Measurements from ENCODE around the gene PC.
"Not testable (repeated sequence)": the region's sequence is repeated elsewhere in the genome, so short reads cannot be mapped to it uniquely, and the experiment has no call there.

The PC gene

DNA sequence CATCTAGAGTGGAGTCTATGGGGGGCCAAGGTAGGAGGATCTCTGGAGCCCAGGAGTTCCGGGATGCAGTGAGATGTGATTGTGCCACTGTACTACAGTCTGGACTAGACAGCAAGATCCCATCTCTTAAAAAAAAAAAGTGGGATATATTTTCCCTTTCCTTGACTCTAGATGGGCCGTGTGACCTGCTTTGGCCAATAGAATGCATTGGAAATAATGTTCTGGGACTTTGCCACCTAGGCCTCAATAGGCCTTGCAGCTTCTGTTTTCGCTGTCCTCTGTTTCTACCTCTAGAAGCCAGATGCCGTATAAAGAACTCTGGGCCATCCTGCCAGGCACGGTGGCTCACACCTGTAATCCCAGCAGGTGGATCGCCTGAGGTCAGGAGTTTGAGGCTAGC is 20.5 kb upstream of the PC start:
- DNase-seq (ENCODE audit: low read depth, low spot score): no peak

GRCh38 chr11:66978229-66978628 is 20.0 kb upstream of the PC start:
- DNase-seq (ENCODE audit: low read depth, low spot score): no peak

DNA sequence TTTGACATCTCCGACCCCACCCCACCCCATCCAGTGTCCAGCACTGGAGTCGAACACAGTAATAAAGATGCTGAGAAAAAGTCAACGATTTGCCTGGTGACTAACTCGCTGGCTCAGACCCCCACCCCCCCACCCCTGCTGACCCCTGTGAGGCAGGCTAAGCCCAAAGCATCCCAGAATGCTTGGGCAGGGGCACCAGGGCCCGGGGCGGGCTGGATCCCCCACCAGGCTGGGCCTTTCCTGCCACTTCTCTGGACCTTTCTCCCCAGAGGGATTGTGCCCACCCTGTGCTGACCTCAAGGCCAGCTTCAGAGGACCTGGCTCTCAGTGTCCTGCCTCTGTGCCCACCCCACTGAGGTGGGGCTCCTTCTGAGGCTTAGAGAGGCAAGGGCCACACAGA is 18.7 kb upstream of the PC start:
- no peak for DNase-seq (ENCODE audit: low read depth, low spot score)

DNA sequence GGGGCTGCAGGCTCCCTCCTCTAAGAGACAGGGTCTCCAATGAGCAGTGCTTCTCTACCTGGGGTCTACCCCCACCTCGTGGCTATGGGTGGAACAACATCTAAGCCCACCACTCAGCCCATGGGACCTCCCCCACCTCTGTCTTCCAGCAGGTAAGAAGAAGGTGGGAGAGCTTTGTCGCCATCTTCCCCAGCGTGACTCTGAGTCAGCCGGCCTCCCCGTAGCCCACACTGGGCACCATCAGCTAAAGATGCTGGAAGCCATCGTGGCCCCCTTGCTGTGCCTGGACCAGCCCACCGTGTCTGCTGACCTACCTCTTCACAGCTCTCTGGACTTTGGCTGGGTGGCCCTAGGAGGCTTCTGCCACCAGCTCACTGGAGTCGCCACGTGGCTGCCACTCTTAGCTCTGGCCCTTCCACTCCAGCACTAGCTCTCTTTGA is 17.9 kb upstream of the PC start:
- DNase-seq (ENCODE audit: low read depth, low spot score): no peak

GRCh38 chr11:66975405-66976027 is 17.3 kb upstream of the PC start:
- DNase-seq (ENCODE audit: low read depth, low spot score): no peak

GRCh38 chr11:66974724-66975404 is 16.7 kb upstream of the PC start, which contains the start of gene C11orf86:
TSS of gene C11orf86 (plus strand) at chr11:66975304. CDS start at chr11:66975363, 59 bp downstream.
- no peak for DNase-seq (ENCODE audit: low read depth, low spot score)

DNA sequence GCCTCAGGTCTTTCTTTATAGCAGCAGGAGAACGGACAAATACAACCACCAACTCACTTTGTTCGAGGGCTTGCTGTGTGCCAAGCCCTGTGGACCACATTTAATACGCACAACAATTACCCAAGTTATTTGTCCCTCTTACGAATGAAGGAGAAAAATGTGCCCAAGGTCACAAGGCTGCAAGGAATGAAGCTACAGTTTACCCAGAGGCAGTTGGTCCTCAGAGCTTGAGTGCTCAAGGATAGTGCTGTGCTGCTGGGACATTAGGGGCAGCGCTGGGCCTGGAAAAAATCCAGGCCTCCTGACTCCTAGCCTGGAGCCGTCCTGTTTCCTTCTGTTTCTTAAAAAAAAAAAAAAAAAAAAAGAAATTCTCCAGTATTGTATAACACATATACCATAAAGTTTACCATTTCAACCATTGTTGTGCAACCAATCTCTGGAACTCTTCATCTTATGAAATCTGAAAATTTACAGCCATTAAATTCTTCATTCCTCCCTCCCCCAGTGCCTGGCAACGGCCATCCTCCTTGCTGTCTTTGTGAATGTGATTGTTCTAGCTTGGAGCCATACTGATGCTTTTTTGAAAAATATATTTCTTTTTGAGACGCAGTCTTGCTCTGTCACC is 15.9 kb upstream of the PC start:
- no peak for DNase-seq (ENCODE audit: low read depth, low spot score)

- DNase-seq (ENCODE audit: low read depth, low spot score): no peak
These were observed 13.3 kb upstream of the PC start for GRCh38 chr11:66971488-66971887.

DNA sequence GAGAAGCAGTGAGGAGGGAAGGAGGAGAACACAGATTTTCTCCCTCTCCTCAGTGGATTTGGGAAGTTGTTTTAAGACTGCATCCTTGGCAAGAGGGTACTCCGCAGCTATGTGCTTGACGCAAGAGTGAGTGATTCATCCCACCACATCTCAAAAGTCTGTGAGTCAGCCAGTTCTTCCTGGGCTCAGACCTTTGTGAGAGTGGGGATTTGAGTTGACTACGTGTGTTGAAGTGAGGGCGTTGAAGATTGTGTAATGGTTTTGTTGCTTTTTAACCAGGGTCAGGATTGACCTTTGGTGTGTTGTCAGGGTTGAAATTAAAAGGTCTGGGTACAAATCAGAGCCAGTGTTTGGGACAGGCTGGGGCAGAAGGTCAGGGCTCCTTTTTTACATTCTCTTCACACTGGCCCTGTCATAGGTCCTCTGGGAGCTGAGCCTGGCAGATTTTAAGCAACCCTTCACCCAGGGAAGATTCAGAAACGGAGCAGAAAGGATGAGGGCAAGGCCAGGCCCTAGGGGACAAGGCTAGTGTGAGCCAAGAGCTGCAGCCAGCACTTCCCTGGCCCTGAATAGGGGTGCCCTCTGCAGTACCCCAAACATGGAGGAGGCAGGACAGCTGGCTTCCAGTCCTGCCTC is 12.7 kb upstream of the PC start:
- no peak for DNase-seq (ENCODE audit: low read depth, low spot score)

GRCh38 chr11:66970371-66970806 is 12.2 kb upstream of the PC start:
- no peak for DNase-seq (ENCODE audit: low read depth, low spot score)

DNA sequence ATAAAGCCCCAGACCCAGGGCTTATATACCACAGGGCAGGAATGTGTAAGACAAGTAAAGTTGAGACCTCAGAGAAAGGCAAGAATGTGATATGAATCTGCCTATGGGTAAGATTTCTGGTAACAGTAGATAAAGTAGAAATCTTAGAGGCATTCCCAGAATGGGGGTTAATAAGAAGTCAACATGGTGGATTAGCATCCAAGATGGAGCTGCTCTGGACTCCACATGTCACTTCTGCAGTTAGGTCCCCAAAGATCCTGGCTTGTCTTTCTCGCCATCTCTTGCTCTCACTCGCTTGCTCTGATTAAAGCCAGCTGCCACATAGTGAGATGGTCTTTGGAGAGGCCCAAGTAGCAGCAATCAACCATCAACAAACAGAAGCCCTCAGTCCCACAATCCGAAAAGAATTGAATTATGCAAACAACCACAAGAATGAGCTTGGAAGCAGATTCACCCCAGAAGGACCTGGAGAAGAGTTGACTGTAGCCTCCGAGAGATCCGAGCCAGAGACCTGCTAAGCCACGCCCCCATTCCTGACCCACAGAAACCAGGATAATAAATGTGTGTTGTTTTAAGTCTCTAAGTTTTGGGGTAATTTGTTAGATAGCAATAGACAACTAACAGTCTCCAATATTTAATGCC is 11.5 kb upstream of the PC start:
- no peak for DNase-seq (ENCODE audit: low read depth, low spot score)

- no peak for DNase-seq (ENCODE audit: low read depth, low spot score)
These were observed 9.7 kb upstream of the PC start for GRCh38 chr11:66967670-66968425.

GRCh38 chr11:66966351-66966750 is 8.2 kb upstream of the PC start:
- no peak for DNase-seq (ENCODE audit: low read depth, low spot score)

- DNase-seq (ENCODE audit: low read depth, low spot score): no peak
These were observed 6.3 kb upstream of the PC start for GRCh38 chr11:66964495-66964894.

- no peak for DNase-seq (ENCODE audit: low read depth, low spot score)
These were observed 4.6 kb upstream of the PC start for GRCh38 chr11:66962801-66963200.

GRCh38 chr11:66962247-66962646 is 4.1 kb upstream of the PC start:
- no peak for DNase-seq (ENCODE audit: low read depth, low spot score)

DNA sequence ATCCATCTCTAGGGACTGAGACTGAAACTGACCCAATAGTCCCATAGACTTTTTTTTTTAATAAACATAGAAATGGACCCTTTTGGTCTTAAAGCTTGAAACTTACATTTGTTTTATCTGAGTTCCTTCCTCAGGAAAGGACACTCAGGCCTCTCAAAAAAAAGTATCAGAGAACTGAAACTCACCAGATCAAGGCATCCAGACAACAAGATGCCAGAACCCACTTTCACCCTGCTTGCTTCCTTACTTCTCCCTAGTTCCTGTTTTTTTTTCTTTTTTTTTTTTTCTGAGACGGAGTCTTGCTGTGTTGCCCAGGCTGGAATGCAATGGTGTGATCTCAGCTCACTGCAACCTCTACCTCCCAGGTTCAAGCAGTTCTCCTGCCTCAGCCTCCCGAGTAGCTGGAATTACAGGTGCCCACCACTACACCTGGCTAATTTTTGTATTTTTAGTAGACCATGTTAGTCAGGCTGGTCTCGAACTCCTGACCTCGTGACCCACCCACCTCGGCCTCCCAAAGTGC is 3.6 kb upstream of the PC start:
- not testable (repeated sequence) for DNase-seq (ENCODE audit: low read depth, low spot score)

- DNase-seq (ENCODE audit: low read depth, low spot score): no peak
These were observed 732 bp upstream of the PC start for GRCh38 chr11:66958956-66959274.

DNA sequence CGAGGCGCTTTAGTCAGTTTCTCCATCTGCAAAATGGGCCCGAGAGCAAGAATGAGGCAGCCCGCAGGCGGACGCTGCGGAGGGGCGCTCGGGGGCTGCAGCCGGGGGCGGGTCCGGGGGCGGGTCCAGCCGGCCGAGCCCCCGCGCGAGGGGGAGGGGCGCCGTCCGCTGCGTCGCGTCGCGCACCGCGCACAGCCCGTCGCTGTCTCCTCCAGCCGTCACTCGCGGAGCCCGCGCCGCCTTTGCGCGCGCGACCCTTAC is 282 bp downstream of the PC start:
- no peak for DNase-seq (ENCODE audit: low read depth, low spot score)

DNA sequence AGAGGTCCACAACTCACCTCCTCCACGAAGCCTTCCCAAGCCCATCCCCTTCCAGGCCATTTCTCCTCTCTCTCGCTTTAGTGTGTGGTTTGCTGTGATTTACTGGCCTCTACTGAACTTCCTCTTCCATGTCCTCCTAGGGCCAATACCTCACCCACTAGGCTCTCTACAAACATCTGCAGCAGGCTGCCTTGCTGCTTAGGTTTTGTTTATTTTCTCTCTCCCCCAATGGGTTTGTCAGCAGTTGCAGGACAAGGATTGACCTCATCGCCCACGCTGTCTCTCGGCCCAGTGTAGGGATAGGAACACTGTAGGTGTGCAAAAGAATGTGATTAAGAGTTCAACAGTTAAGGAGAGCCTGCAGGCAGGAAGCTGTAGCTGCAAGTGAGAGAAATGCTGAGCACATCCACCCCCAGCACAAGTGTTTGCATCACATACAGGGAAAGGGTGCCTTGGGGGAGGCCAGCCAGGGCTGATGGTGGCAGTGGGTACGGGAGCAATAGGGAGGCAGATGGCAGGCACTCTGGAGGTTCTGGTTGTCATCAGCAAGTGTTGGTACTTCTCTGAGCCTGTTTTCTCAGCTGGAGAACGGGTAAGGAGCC is 1.4 kb downstream of the PC start:
- no peak for DNase-seq (ENCODE audit: low read depth, low spot score)
